ENCODE measurements around the gene ELANE.
"Not testable (repeated sequence)": the region's sequence is repeated elsewhere in the genome, so short reads cannot be mapped to it uniquely, and the experiment has no call there.

Gene ELANE

GRCh38 chr19:814152-815078, 37.7 kb upstream of the ELANE start:
- no peak for DNase-seq

- DNase-seq = no peak
These were observed 36.9 kb upstream of the ELANE start for GRCh38 chr19:815079-815774.

GRCh38 chr19:815775-816499, 36.2 kb upstream of the ELANE start:
- no peak for DNase-seq

- DNase-seq = no peak
These were observed 35.6 kb upstream of the ELANE start for GRCh38 chr19:816500-816857.

GRCh38 chr19:820212-820611, 31.9 kb upstream of the ELANE start:
- DNase-seq = not testable (repeated sequence)

- no peak for DNase-seq
These were observed 30.8 kb upstream of the ELANE start for GRCh38 chr19:821231-821824.

- no peak for DNase-seq
These were observed 30.1 kb upstream of the ELANE start, which contains the start of gene PLPPR3 for GRCh38 chr19:821825-822503. TSS of gene PLPPR3 (minus strand) at chr19:821955. CDS start at chr19:821559, 396 bp downstream.

- DNase-seq = no peak
These were observed 28.5 kb upstream of the ELANE start for GRCh38 chr19:823565-824121.

- no peak for DNase-seq
These were observed 27.2 kb upstream of the ELANE start for GRCh38 chr19:824885-825284.

- DNase-seq = no peak
These were observed 26.0 kb upstream of the ELANE start for GRCh38 chr19:825897-826644.

GRCh38 chr19:827314-827709, 24.8 kb upstream of the ELANE start:
- DNase-seq = no peak

- DNase-seq = no peak
These were observed 24.3 kb upstream of the ELANE start, which contains the start of gene AZU1 for GRCh38 chr19:827710-828321. TSS of gene AZU1 (plus strand) at chr19:827837. CDS start at chr19:827847, 10 bp downstream.

- no peak for DNase-seq
These were observed 22.9 kb upstream of the ELANE start for GRCh38 chr19:829129-829758.

- no peak for DNase-seq
These were observed 20.4 kb upstream of the ELANE start for GRCh38 chr19:831407-832369.

- DNase-seq = no peak
These were observed 17.9 kb upstream of the ELANE start for GRCh38 chr19:834216-834615.

- DNase-seq = no peak
These were observed 16.8 kb upstream of the ELANE start for GRCh38 chr19:835210-835810.

GRCh38 chr19:840519-841206, 11.4 kb upstream of the ELANE start, which contains the start of gene PRTN3:
TSS of gene PRTN3 (plus strand) at chr19:840999. CDS start at chr19:841009, 10 bp downstream.
- DNase-seq = no peak

- not testable (repeated sequence) for DNase-seq
These were observed 9.3 kb upstream of the ELANE start for GRCh38 chr19:842802-843179.

Data from stimulated activated CD4-positive, alpha-beta T cell treated with anti-CD3 and anti-CD28 coated beads, Interleukin-4, amount 100 ng/mL, for 1 hour (primary cell).